Measurements from ENCODE around the gene NFU1. TPM values are rescaled to one million over a fixed set of nuclear protein-coding genes. Genes with fewer than 3 reads are reported as not detected.

Gene NFU1
- total RNA-seq, 1 experiment from 2014 or later, result 38.2 TPM

DNA sequence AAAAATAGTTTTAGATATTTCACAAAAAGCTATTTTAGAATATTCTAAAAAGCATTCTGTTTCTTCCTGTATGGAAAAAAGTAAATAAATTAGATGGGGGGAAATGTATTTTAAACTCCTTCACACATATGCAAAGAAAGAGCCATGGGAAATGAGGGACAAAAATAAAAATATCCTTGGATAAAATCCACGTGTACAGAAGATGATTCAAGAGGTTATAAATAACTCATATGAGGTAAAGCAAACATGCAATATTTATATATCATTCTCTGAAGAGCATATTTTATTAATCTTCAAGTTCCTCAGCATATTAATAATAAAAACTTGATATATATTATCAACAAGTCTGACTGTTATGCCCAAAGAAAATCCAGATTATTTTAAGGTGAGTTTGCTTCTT lies 41.4 kb downstream of the NFU1 start:
- BruUV-seq (replicated peaks), result no TSS peak
- H3K9ac ChIP-seq (ENCODE audit: low read length), result no peak overlapping the region
- H3K4me1 ChIP-seq (ENCODE audit: control insufficient read depth in 1 of 2, insufficient read depth in 2 of 2, low read length in 2 of 2), result no peaks in the 10 kb centered on the region
- CTCF ChIA-PET, result interaction anchor here (0.7 kb wide), 1 partner anchor 329 kb away, joined by 3 read pairs; no protein-coding TSS in a partner anchor
- H3K9me3 ChIP-seq (ENCODE audit: control insufficient read depth in 1 of 2, insufficient read depth in 1 of 2, low read depth in 1 of 2, low read length in 2 of 2), result no peaks in the 10 kb centered on the region
- DNase-seq (ENCODE audit: low read depth, low spot score) (no peak), ATAC-seq (no peak)
- no peaks in the 10 kb centered on the region for H4K20me1 ChIP-seq (ENCODE audit: insufficient read depth)
- RAD21 ChIA-PET (ENCODE audit: low non-redundant PET in 1 of 2, low total read pairs in 2 of 2, uncharacterized antibody in 2 of 2, unreplicated experiment in 2 of 2), result no interaction called here
- H3K27me3 ChIP-seq (ENCODE audit: insufficient read depth, low read length), result no peaks in the 10 kb centered on the region
- H3K27ac ChIP-seq (ENCODE audit: low read depth, low read length), result no peak overlapping the region
- no peaks in the 10 kb centered on the region for H3K9me2 ChIP-seq (ENCODE audit: insufficient read depth)
- H2AFZ ChIP-seq (ENCODE audit: low read depth, low read length, poor library complexity, severe bottlenecking), result no peak overlapping the region
- peaks cover 0 to 3% of the 10 kb centered on the region in 2 experiments; a peak in 1 of 4 replicates for H3K36me3 ChIP-seq (ENCODE audit: control insufficient read depth in 1 of 2, insufficient read depth in 2 of 2, low read length in 2 of 2)
- no peak overlapping the region for H3K4me3 ChIP-seq (replicated peaks in 1 of 2; ENCODE audit: low read depth in 1 of 2, low read length in 2 of 2)
- POLR2A ChIA-PET, result no interaction called here
- TF ChIP-seq SIN3A (IDR thresholded peaks at IDR 0.05; ENCODE audit: low read depth) (no peak), POLR2A (IDR thresholded peaks at IDR 0.05; ENCODE audit: borderline replicate concordance, extremely low read depth, insufficient read depth, insufficient read length) (no peak), EZH2 (IDR thresholded peaks at IDR 0.05) (no peak), YY1 (IDR thresholded peaks at IDR 0.05; ENCODE audit: extremely low read depth, insufficient replicate concordance, low read depth, low read length) (no peak), ZNF274 (IDR thresholded peaks at IDR 0.05; ENCODE audit: low read depth, low read length) (no peak), EGR1 (IDR thresholded peaks at IDR 0.05; ENCODE audit: low read depth) (no peak), TCF7L2 (IDR thresholded peaks at IDR 0.05; ENCODE audit: borderline replicate concordance, extremely low read depth, insufficient read depth, insufficient read length) (no peak), ZFX (IDR thresholded peaks at IDR 0.05) (no peak), SRF (IDR thresholded peaks at IDR 0.05; ENCODE audit: low read depth) (no peak), SP1 (IDR thresholded peaks at IDR 0.05; ENCODE audit: low read depth) (no peak), ELF1 (IDR thresholded peaks at IDR 0.05; ENCODE audit: borderline replicate concordance, low read depth) (no peak)
- TF ChIP-seq, protein P1, sequence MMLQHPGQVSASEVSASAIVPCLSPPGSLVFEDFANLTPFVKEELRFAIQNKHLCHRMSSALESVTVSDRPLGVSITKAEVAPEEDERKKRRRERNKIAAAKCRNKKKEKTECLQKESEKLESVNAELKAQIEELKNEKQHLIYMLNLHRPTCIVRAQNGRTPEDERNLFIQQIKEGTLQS (IDR thresholded peaks at IDR 0.05), result no peak
- TF ChIP-seq, protein P2, sequence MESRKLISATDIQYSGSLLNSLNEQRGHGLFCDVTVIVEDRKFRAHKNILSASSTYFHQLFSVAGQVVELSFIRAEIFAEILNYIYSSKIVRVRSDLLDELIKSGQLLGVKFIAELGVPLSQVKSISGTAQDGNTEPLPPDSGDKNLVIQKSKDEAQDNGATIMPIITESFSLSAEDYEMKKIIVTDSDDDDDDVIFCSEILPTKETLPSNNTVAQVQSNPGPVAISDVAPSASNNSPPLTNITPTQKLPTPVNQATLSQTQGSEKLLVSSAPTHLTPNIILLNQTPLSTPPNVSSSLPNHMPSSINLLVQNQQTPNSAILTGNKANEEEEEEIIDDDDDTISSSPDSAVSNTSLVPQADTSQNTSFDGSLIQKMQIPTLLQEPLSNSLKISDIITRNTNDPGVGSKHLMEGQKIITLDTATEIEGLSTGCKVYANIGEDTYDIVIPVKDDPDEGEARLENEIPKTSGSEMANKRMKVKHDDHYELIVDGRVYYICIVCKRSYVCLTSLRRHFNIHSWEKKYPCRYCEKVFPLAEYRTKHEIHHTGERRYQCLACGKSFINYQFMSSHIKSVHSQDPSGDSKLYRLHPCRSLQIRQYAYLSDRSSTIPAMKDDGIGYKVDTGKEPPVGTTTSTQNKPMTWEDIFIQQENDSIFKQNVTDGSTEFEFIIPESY (IDR thresholded peaks at IDR 0.05; ENCODE audit: extremely low read depth, insufficient replicate concordance, low read length), result no peak
- TF ChIP-seq, protein P3, sequence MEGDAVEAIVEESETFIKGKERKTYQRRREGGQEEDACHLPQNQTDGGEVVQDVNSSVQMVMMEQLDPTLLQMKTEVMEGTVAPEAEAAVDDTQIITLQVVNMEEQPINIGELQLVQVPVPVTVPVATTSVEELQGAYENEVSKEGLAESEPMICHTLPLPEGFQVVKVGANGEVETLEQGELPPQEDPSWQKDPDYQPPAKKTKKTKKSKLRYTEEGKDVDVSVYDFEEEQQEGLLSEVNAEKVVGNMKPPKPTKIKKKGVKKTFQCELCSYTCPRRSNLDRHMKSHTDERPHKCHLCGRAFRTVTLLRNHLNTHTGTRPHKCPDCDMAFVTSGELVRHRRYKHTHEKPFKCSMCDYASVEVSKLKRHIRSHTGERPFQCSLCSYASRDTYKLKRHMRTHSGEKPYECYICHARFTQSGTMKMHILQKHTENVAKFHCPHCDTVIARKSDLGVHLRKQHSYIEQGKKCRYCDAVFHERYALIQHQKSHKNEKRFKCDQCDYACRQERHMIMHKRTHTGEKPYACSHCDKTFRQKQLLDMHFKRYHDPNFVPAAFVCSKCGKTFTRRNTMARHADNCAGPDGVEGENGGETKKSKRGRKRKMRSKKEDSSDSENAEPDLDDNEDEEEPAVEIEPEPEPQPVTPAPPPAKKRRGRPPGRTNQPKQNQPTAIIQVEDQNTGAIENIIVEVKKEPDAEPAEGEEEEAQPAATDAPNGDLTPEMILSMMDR (IDR thresholded peaks at IDR 0.05 in 2 of 3, conservative IDR thresholded peaks at IDR 0.05 in 1 of 3; ENCODE audit: borderline replicate concordance in 1 of 3, insufficient read depth in 1 of 3, low read depth in 2 of 3, low read length in 2 of 3), result no peak
- H3K79me2 ChIP-seq (ENCODE audit: insufficient read depth, low read length), result no peaks in the 10 kb centered on the region
- intact Hi-C loops (cut with micrococcal nuclease), result no loop called here
- H3K4me2 ChIP-seq (ENCODE audit: low read length), result no peak overlapping the region
